ENCODE measurements around the gene CHMP1A.
"Not testable (repeated sequence)": the region's sequence is repeated elsewhere in the genome, so short reads cannot be mapped to it uniquely, and the experiment has no call there.

The CHMP1A gene

GRCh38 chr16:89641458-89642119 lies 15.9 kb downstream of the CHMP1A start:
- H3K27me3 ChIP-seq (ENCODE audit: control insufficient read depth, insufficient read depth, low read length, poor library complexity, severe bottlenecking): no peaks in the 10 kb centered on the region
- no peaks in the 10 kb centered on the region for H3K9me3 ChIP-seq (ENCODE audit: control insufficient read depth, low read length)
- H3K27ac ChIP-seq (ENCODE audit: insufficient read depth, low read depth, low read length, poor library complexity, severe bottlenecking): no peak overlapping the region
- H3K36me3 ChIP-seq (ENCODE audit: control insufficient read depth, insufficient read depth, low read length): peaks cover 16% of the 10 kb centered on the region
- 75 to 82% methylated on average over 13 to 14 of the region's 14 CpGs for WGBS, 2 experiments
- no peaks in the 10 kb centered on the region for H3K4me1 ChIP-seq (ENCODE audit: control insufficient read depth, insufficient read depth, low read length)
- H3K4me3 ChIP-seq (ENCODE audit: insufficient read depth, low read depth, low read length): no peak overlapping the region

- 86 to 93% methylated on average over 6 of the region's 6 CpGs for WGBS, 2 experiments
- Histone ChIP-seq H3K4me3 (ENCODE audit: insufficient read depth, low read depth, low read length) (no peak overlapping the region), H3K27ac (ENCODE audit: insufficient read depth, low read depth, low read length, poor library complexity, severe bottlenecking) (no peak overlapping the region), H3K27me3 (ENCODE audit: control insufficient read depth, insufficient read depth, low read length, poor library complexity, severe bottlenecking) (peaks cover 13% of the 10 kb centered on the region), H3K4me1 (ENCODE audit: control insufficient read depth, insufficient read depth, low read length) (no peaks in the 10 kb centered on the region), H3K36me3 (ENCODE audit: control insufficient read depth, insufficient read depth, low read length) (no peaks in the 10 kb centered on the region), H3K9me3 (ENCODE audit: control insufficient read depth, low read length) (no peaks in the 10 kb centered on the region)
Measured at GRCh38 chr16:89639385-89639784, 18.1 kb downstream of the CHMP1A start.

GRCh38 chr16:89638455-89638854 lies 19.1 kb downstream of the CHMP1A start:
- H3K36me3 ChIP-seq (ENCODE audit: control insufficient read depth, insufficient read depth, low read length): no peaks in the 10 kb centered on the region
- H3K27ac ChIP-seq (ENCODE audit: insufficient read depth, low read depth, low read length, poor library complexity, severe bottlenecking): no peak overlapping the region
- 81 to 85% methylated on average over 7 to 9 of the region's 10 CpGs for WGBS, 2 experiments
- peaks cover 19% of the 10 kb centered on the region for H3K27me3 ChIP-seq (ENCODE audit: control insufficient read depth, insufficient read depth, low read length, poor library complexity, severe bottlenecking)
- H3K4me1 ChIP-seq (ENCODE audit: control insufficient read depth, insufficient read depth, low read length): no peaks in the 10 kb centered on the region
- H3K4me3 ChIP-seq (ENCODE audit: insufficient read depth, low read depth, low read length): no peak overlapping the region
- no peaks in the 10 kb centered on the region for H3K9me3 ChIP-seq (ENCODE audit: control insufficient read depth, low read length)

- H3K36me3 ChIP-seq (ENCODE audit: control insufficient read depth, insufficient read depth, low read length): no peaks in the 10 kb centered on the region
- H3K4me1 ChIP-seq (ENCODE audit: control insufficient read depth, insufficient read depth, low read length): no peaks in the 10 kb centered on the region
- H3K9me3 ChIP-seq (ENCODE audit: control insufficient read depth, low read length): no peaks in the 10 kb centered on the region
- WGBS, 2 experiments: 89 to 93% methylated on average over 10 of the region's 10 CpGs
- H3K4me3 ChIP-seq (ENCODE audit: insufficient read depth, low read depth, low read length): no peak overlapping the region
- peaks cover 19% of the 10 kb centered on the region for H3K27me3 ChIP-seq (ENCODE audit: control insufficient read depth, insufficient read depth, low read length, poor library complexity, severe bottlenecking)
- no peak overlapping the region for H3K27ac ChIP-seq (ENCODE audit: insufficient read depth, low read depth, low read length, poor library complexity, severe bottlenecking)
Measured at GRCh38 chr16:89637379-89637778, 20.1 kb downstream of the CHMP1A start.

- Histone ChIP-seq H3K9me3 (ENCODE audit: control insufficient read depth, low read length) (no peaks in the 10 kb centered on the region), H3K27me3 (ENCODE audit: control insufficient read depth, insufficient read depth, low read length, poor library complexity, severe bottlenecking) (peaks cover 19% of the 10 kb centered on the region), H3K36me3 (ENCODE audit: control insufficient read depth, insufficient read depth, low read length) (no peaks in the 10 kb centered on the region), H3K4me1 (ENCODE audit: control insufficient read depth, insufficient read depth, low read length) (no peaks in the 10 kb centered on the region), H3K27ac (ENCODE audit: insufficient read depth, low read depth, low read length, poor library complexity, severe bottlenecking) (no peak overlapping the region), H3K4me3 (ENCODE audit: insufficient read depth, low read depth, low read length) (no peak overlapping the region)
- 92% methylated on average over 12 of the region's 12 CpGs for WGBS, 2 experiments
Measured at GRCh38 chr16:89636663-89637062, 20.8 kb downstream of the CHMP1A start.

GRCh38 chr16:89634463-89635385 lies 22.8 kb downstream of the CHMP1A start:
- H3K4me1 ChIP-seq (ENCODE audit: control insufficient read depth, insufficient read depth, low read length); H3K4me3 ChIP-seq (ENCODE audit: insufficient read depth, low read depth, low read length); H3K36me3 ChIP-seq (ENCODE audit: control insufficient read depth, insufficient read depth, low read length); H3K27ac ChIP-seq (ENCODE audit: insufficient read depth, low read depth, low read length, poor library complexity, severe bottlenecking); H3K9me3 ChIP-seq (ENCODE audit: control insufficient read depth, low read length): not testable (repeated sequence)
- 66 to 84% methylated on average over 2 of the region's 2 CpGs for WGBS, 2 experiments
- H3K27me3 ChIP-seq (ENCODE audit: control insufficient read depth, insufficient read depth, low read length, poor library complexity, severe bottlenecking): peaks cover 19% of the 10 kb centered on the region

- 86% methylated on average over 19 of the region's 19 CpGs for WGBS, 2 experiments
- Histone ChIP-seq H3K4me3 (ENCODE audit: insufficient read depth, low read depth, low read length) (no peak overlapping the region), H3K36me3 (ENCODE audit: control insufficient read depth, insufficient read depth, low read length) (no peaks in the 10 kb centered on the region), H3K4me1 (ENCODE audit: control insufficient read depth, insufficient read depth, low read length) (no peaks in the 10 kb centered on the region), H3K27me3 (ENCODE audit: control insufficient read depth, insufficient read depth, low read length, poor library complexity, severe bottlenecking) (peaks cover 19% of the 10 kb centered on the region), H3K9me3 (ENCODE audit: control insufficient read depth, low read length) (no peaks in the 10 kb centered on the region), H3K27ac (ENCODE audit: insufficient read depth, low read depth, low read length, poor library complexity, severe bottlenecking) (no peak overlapping the region)
Measured at GRCh38 chr16:89633064-89633631, 24.4 kb downstream of the CHMP1A start.

GRCh38 chr16:89629827-89630610 lies 27.5 kb downstream of the CHMP1A start:
- Histone ChIP-seq H3K36me3 (ENCODE audit: control insufficient read depth, insufficient read depth, low read length) (no peaks in the 10 kb centered on the region), H3K9me3 (ENCODE audit: control insufficient read depth, low read length) (no peaks in the 10 kb centered on the region), H3K27me3 (ENCODE audit: control insufficient read depth, insufficient read depth, low read length, poor library complexity, severe bottlenecking) (peaks cover 12% of the 10 kb centered on the region), H3K4me1 (ENCODE audit: control insufficient read depth, insufficient read depth, low read length) (no peaks in the 10 kb centered on the region), H3K27ac (ENCODE audit: insufficient read depth, low read depth, low read length, poor library complexity, severe bottlenecking) (no peak overlapping the region), H3K4me3 (ENCODE audit: insufficient read depth, low read depth, low read length) (no peak overlapping the region)
- WGBS, 2 experiments: 95 to 97% methylated on average over 14 to 15 of the region's 17 CpGs

GRCh38 chr16:89624777-89625761 lies 32.4 kb downstream of the CHMP1A start:
- Histone ChIP-seq H3K27me3 (ENCODE audit: control insufficient read depth, insufficient read depth, low read length, poor library complexity, severe bottlenecking) (peaks cover 8% of the 10 kb centered on the region), H3K4me1 (ENCODE audit: control insufficient read depth, insufficient read depth, low read length) (no peaks in the 10 kb centered on the region), H3K36me3 (ENCODE audit: control insufficient read depth, insufficient read depth, low read length) (no peaks in the 10 kb centered on the region), H3K27ac (ENCODE audit: insufficient read depth, low read depth, low read length, poor library complexity, severe bottlenecking) (no peak overlapping the region), H3K4me3 (ENCODE audit: insufficient read depth, low read depth, low read length) (no peak overlapping the region), H3K9me3 (ENCODE audit: control insufficient read depth, low read length) (no peaks in the 10 kb centered on the region)
- WGBS, 2 experiments: 60 to 61% methylated on average over 21 of the region's 21 CpGs

Data from ectodermal cell (in vitro differentiated cells).